Right atrium auricular region (tissue), 2 donors: ENCODE measurements around the gene RNF224. TPM values are rescaled to one million over a fixed set of nuclear protein-coding genes. Genes with fewer than 3 reads are reported as not detected.

Source experiments
- DNase-seq: peaks from one replicate; pipeline ENCODE4 v3.0.0-alpha.2; 2019; ENCODE audit warnings: low spot score
- H3K27ac ChIP-seq, 2 donors: fragments of 200-600 bp; sonication (generic); 1 replicate in 1 of 2; 2 replicates in 1 of 2; pipeline ENCODE4 v1.5.1; 2016 to 2019
- H3K27me3 ChIP-seq, 2 donors: fragments of 200-600 bp; sonication (generic); one replicate each; pipeline versions ENCODE4 v1.5.1 to v1.6.0; 2017 to 2019
- H3K36me3 ChIP-seq: fragments of 200-600 bp; sonication (generic); one replicate; pipeline ENCODE4 v1.5.1; 2016
- H3K4me1 ChIP-seq, 2 donors: fragments of 200-600 bp; sonication (generic); one replicate each; pipeline versions ENCODE4 v1.5.1 to v1.6.0; 2017 to 2019
- H3K4me3 ChIP-seq, 2 donors: fragments of 200-600 bp; sonication (generic); 1 replicate in 1 of 2; 2 replicates in 1 of 2; pipeline ENCODE4 v1.5.1; 2017 to 2019; ENCODE audit warnings: mild to moderate bottlenecking in 1 of 2, moderate library complexity in 1 of 2
- H3K9me3 ChIP-seq, 2 donors: fragments of 200-600 bp; sonication (generic); one replicate each; pipeline ENCODE4 v1.5.1; 2019
- CTCF ChIP-seq, 2 donors: fragments of 200-600 bp; sonication (generic); IDR thresholded peaks; one replicate each; pipeline ENCODE4 v1.5.1; 2019; ENCODE audit warnings: antibody characterized with exemption in 2 of 2
- total RNA-seq, 2 donors: library from RNA; depleted of rRNA; stranded (reverse); fragments of >200 nt; gene quantifications; one replicate each; pipeline ENCODE4 v1.1.0, GENCODE V29; 2016

The RNF224 gene
- total RNA-seq, 2 donors from 2014 or later: not detected

GRCh38 chr9:137198902-137199283 lies 28.4 kb upstream of the RNF224 start:
- Histone ChIP-seq H3K27ac (no peak overlapping the region), H3K9me3 (no peaks in the 10 kb centered on the region), H3K4me3 (peak overlapping the region in 1 of 2 donors; percentile 71), H3K4me1 (peaks cover 0 to 89% of the 10 kb centered on the region in 2 donors), H3K36me3 (no peaks in the 10 kb centered on the region), H3K27me3 (no peaks in the 10 kb centered on the region)
- DNase-seq: no peak
- TF ChIP-seq CTCF (IDR thresholded peaks at IDR 0.05): no peak

- TF ChIP-seq CTCF (IDR thresholded peaks at IDR 0.05): no peak
- Histone ChIP-seq H3K36me3 (no peaks in the 10 kb centered on the region), H3K4me1 (peaks cover 0 to 89% of the 10 kb centered on the region in 2 donors), H3K9me3 (no peaks in the 10 kb centered on the region), H3K27me3 (no peaks in the 10 kb centered on the region), H3K4me3 (peak overlapping the region; percentile 38 to 71), H3K27ac (peak overlapping the region in 1 of 2 donors; percentile 55)
- DNase-seq: no peak
These were observed 27.7 kb upstream of the RNF224 start for GRCh38 chr9:137199411-137200121.

- Histone ChIP-seq H3K4me3 (peak within 1 kb of the TSS; percentile 56 to 71), H3K27me3 (no peaks in the 10 kb centered on the region), H3K9me3 (no peaks in the 10 kb centered on the region), H3K4me1 (peaks cover 0 to 84% of the 10 kb centered on the region in 2 donors), H3K36me3 (no peaks in the 10 kb centered on the region), H3K27ac (peak within 1 kb of the TSS; percentile 73 to 75)
- no peak for TF ChIP-seq CTCF (IDR thresholded peaks at IDR 0.05)
- DNase-seq: peak; percentile 100
These were observed 26.7 kb upstream of the RNF224 start, which contains the start of gene TPRN for GRCh38 chr9:137200311-137201204. TSS of gene TPRN (minus strand) at chr9:137200741. CDS start at chr9:137200711, 30 bp downstream.

GRCh38 chr9:137201205-137201868 lies 26.0 kb upstream of the RNF224 start:
- H3K4me1 ChIP-seq: peaks cover 0 to 83% of the 10 kb centered on the region in 2 donors

More at GRCh38 chr9:137201205-137201868, 26.0 kb upstream of the RNF224 start:
- Histone ChIP-seq H3K4me3 (peak overlapping the region; percentile 56 to 71), H3K27me3 (no peaks in the 10 kb centered on the region), H3K27ac (peak overlapping the region; percentile 73 to 75), H3K9me3 (no peaks in the 10 kb centered on the region), H3K36me3 (no peaks in the 10 kb centered on the region)
- no peak for DNase-seq
- no peak for TF ChIP-seq CTCF (IDR thresholded peaks at IDR 0.05)
